Stomach smooth muscle (tissue), 2 donors: ENCODE results near the gene ANKRD29.

Experiments
- H3K27ac ChIP-seq: one replicate; pipeline ENCODE4 v1.7.0; 2013; ENCODE audit warnings: mild to moderate bottlenecking, low read length, inconsistent platforms
- H3K27me3 ChIP-seq, 2 donors: one replicate each; pipeline ENCODE4 v1.7.0; 2013; ENCODE audit warnings: low read length in 2 of 2; ENCODE audit not compliant: insufficient read depth in 2 of 2, control insufficient read depth in 1 of 2
- H3K36me3 ChIP-seq, 2 donors: one replicate each; pipeline ENCODE4 v1.7.0; 2013; ENCODE audit warnings: low read length in 2 of 2; ENCODE audit not compliant: control insufficient read depth in 2 of 2, insufficient read depth in 2 of 2
- H3K4me1 ChIP-seq: one replicate; pipeline ENCODE4 v1.7.0; 2013; ENCODE audit warnings: low read length; ENCODE audit not compliant: control insufficient read depth, insufficient read depth
- H3K4me3 ChIP-seq, 2 donors: one replicate each; pipeline ENCODE4 v1.7.0; 2013; ENCODE audit warnings: low read length in 2 of 2
- H3K9ac ChIP-seq, 2 donors: one replicate each; pipeline ENCODE4 v1.7.0; 2013; ENCODE audit warnings: low read length in 2 of 2, mild to moderate bottlenecking in 1 of 2
- H3K9me3 ChIP-seq, 2 donors: one replicate each; pipeline ENCODE4 v1.7.0; 2013; ENCODE audit warnings: low read length in 2 of 2; ENCODE audit not compliant: control insufficient read depth in 2 of 2
- donor health status: healthy.
- donor health status: Pancreatic carcinoma.

ANKRD29 gene

DNA sequence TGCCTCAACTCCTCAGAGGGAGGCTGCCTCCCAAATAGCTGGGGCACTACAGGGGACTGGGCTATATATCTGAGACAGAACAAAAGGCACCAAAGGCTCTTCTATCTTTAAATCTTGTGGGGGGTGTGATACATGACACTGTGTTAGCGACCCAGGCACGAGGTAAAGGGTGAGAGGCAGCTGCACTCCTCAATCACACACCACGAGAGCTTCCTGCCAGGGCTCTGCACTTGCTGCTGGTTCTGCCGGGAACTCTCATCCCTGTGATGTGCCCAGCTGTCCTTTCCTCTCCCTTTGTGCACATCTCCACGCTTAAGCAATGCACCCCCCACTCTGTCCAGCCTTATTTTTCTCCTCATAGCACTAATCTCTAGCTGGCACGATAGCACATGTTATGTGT lies 108.8 kb downstream of the ANKRD29 start:
- H3K9me3 ChIP-seq = no peaks in the 10 kb centered on the region
- peaks cover 47 to 65% of the 10 kb centered on the region in 2 donors for H3K36me3 ChIP-seq
- H3K4me3 ChIP-seq = no peak overlapping the region
- H3K4me1 ChIP-seq = no peaks in the 10 kb centered on the region
- no peaks in the 10 kb centered on the region for H3K27me3 ChIP-seq
- H3K27ac ChIP-seq = no peak overlapping the region
- H3K9ac ChIP-seq = no peak overlapping the region

GRCh38 chr18:23552505-23552904 lies 110.2 kb downstream of the ANKRD29 start:
- Histone ChIP-seq H3K27ac (no peak overlapping the region), H3K4me1 (no peaks in the 10 kb centered on the region), H3K4me3 (no peak overlapping the region), H3K36me3 (peaks cover 45 to 62% of the 10 kb centered on the region in 2 donors), H3K9ac (no peak overlapping the region), H3K27me3 (no peaks in the 10 kb centered on the region), H3K9me3 (no peaks in the 10 kb centered on the region)

DNA sequence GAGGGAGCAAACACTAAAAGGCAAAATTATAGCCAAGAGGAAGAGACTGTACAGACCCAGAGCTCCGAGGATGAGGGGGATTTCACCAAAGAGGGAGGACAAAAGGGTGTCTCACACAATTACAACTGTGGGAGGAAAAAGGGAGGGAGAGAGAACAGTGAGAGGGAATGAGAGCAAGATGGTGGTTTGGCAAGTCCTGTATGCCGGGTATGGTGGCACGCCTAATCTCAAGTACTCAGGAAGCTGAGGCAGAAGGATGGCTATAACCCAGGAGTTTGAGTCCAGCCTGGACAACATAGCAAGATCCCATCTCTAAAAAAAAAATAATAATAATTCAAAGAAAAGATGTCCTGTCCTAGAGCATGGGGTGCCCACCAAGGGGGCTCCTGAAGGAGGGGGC lies 110.7 kb downstream of the ANKRD29 start:
- Histone ChIP-seq H3K4me1 (no peaks in the 10 kb centered on the region), H3K4me3 (no peak overlapping the region), H3K36me3 (peaks cover 48 to 61% of the 10 kb centered on the region in 2 donors), H3K27ac (no peak overlapping the region), H3K9me3 (no peaks in the 10 kb centered on the region), H3K27me3 (no peaks in the 10 kb centered on the region), H3K9ac (no peak overlapping the region)

DNA sequence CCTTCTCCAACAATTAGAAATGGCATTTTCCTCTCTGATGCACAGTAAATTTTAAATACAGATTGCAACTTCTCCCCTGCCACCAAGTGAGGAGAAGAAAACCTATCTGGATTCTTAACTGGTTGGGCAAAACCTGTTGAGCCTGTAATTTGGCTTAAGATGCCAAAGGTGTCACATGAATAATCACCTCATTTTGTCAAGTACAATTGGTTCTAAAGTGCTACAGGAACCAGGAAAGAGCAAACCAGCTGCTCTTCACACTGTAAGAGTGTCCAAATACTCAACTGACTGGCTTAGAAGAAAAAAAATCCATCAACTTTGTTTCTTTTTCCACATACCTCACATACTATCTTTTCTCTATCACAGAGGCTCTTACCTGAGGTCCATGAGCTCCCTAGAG lies 111.8 kb downstream of the ANKRD29 start:
- Histone ChIP-seq H3K9ac (no peak overlapping the region), H3K27me3 (no peaks in the 10 kb centered on the region), H3K9me3 (no peaks in the 10 kb centered on the region), H3K4me1 (no peaks in the 10 kb centered on the region), H3K27ac (no peak overlapping the region), H3K36me3 (peaks cover 41 to 57% of the 10 kb centered on the region in 2 donors), H3K4me3 (no peak overlapping the region)
